PC-9 (cell line): ENCODE results near the gene PNCK. TPM values are rescaled to one million over a fixed set of nuclear protein-coding genes. Genes with fewer than 3 reads are reported as not detected.

Experiments used
- BruUV-seq: library from RNA; stranded (reverse); fragments of 400-500 nt; replicated peaks from 2 replicates; lab custom pipeline; 2021; lab: Mats Ljungman, UMichigan
- CTCF ChIA-PET: fragments of 300-600 bp; sonication (Branson Sonifier 250); formaldehyde crosslinking; loops from one replicate; lab custom pipeline; 2022; ENCODE audit warnings: antibody characterized with exemption; lab: Charles Lee
- POLR2A ChIA-PET: fragments of 300-600 bp; sonication (Branson Sonifier 250); formaldehyde crosslinking; loops from one replicate; lab custom pipeline; 2022; ENCODE audit warnings: antibody characterized with exemption; ENCODE audit not compliant: unreplicated experiment; lab: Charles Lee
- DNase-seq, 2 experiments: peaks; one replicate each; pipeline versions ENCODE4 v3.0.0 to v3.0.0-alpha.2; 2015 to 2022; ENCODE audit warnings: mixed read lengths in 1 of 2
- H2AFZ ChIP-seq: fragments of 200-600 bp; sonication (generic); 2 replicates; pipeline ENCODE4 v1.8.1; 2017; ENCODE audit warnings: antibody characterized with exemption
- H3F3A ChIP-seq: fragments of 200-600 bp; sonication (generic); 2 replicates; pipeline ENCODE4 v1.8.1; 2017; ENCODE audit warnings: antibody characterized with exemption, mild to moderate bottlenecking, low read depth; ENCODE audit not compliant: insufficient read depth
- H3K27ac ChIP-seq: fragments of 200-600 bp; sonication (generic); 2 replicates; pipeline ENCODE4 v1.6.1; 2016; ENCODE audit warnings: mixed run types
- H3K27me3 ChIP-seq: fragments of 200-600 bp; sonication (generic); 2 replicates; pipeline ENCODE4 v1.6.1; 2016; ENCODE audit warnings: low read depth, mixed run types; ENCODE audit not compliant: insufficient read depth
- H3K36me3 ChIP-seq: fragments of 200-600 bp; sonication (generic); 2 replicates; pipeline ENCODE4 v1.6.1; 2016; ENCODE audit warnings: low read depth, mixed run types
- H3K4me1 ChIP-seq: fragments of 200-600 bp; sonication (generic); replicated peaks from 2 replicates; pipeline ENCODE4 v1.6.1; 2016; ENCODE audit warnings: mixed run types; ENCODE audit not compliant: insufficient read depth
- H3K4me2 ChIP-seq: fragments of 200-600 bp; sonication (generic); 2 replicates; pipeline ENCODE4 v1.6.1; 2017; ENCODE audit warnings: mixed run types
- H3K4me3 ChIP-seq: fragments of 200-600 bp; sonication (generic); 2 replicates; pipeline ENCODE4 v1.6.1; 2016; ENCODE audit warnings: mixed run types
- H3K79me2 ChIP-seq: fragments of 200-600 bp; sonication (generic); 2 replicates; pipeline ENCODE4 v1.6.1; 2017; ENCODE audit warnings: low read depth, mixed run types
- H3K9me2 ChIP-seq: fragments of 200-600 bp; sonication (generic); 2 replicates; pipeline ENCODE4 v1.8.1; 2017; ENCODE audit warnings: mild to moderate bottlenecking; ENCODE audit not compliant: insufficient read depth
- H3K9me3 ChIP-seq: fragments of 200-600 bp; sonication (generic); 2 replicates; pipeline ENCODE4 v1.8.1; 2016; ENCODE audit warnings: low read depth; ENCODE audit not compliant: insufficient read depth
- H4K20me1 ChIP-seq: fragments of 200-600 bp; sonication (generic); 2 replicates; pipeline ENCODE4 v1.8.1; 2017; ENCODE audit not compliant: insufficient read depth
- EZH2 ChIP-seq: fragments of 200-600 bp; sonication (generic); IDR thresholded peaks from 2 replicates; pipeline ENCODE4 v1.8.0; 2017; ENCODE audit warnings: antibody characterized with exemption, low read depth
- intact Hi-C: fragments of 100-400 bp; cut with micrococcal nuclease; formaldehyde crosslinking; loops from one replicate; pipeline ENCODE4 v1.10.0; 2022; ENCODE audit not compliant: unreplicated experiment
- total RNA-seq: library from RNA; stranded (reverse); gene quantifications from 2 replicates; pipeline ENCODE4 v1.2.3, GENCODE V29; 2021
- TF ChIP-seq, protein P1 (sequence below): fragments of 200-600 bp; sonication (generic); conservative IDR thresholded peaks from 2 replicates; pipeline ENCODE4 v1.6.1; 2017; ENCODE audit warnings: mixed run types, antibody characterized with exemption, mild to moderate bottlenecking, moderate library complexity

The PNCK gene
- total RNA-seq, 1 experiment from 2014 or later = 1.0 TPM

DNA sequence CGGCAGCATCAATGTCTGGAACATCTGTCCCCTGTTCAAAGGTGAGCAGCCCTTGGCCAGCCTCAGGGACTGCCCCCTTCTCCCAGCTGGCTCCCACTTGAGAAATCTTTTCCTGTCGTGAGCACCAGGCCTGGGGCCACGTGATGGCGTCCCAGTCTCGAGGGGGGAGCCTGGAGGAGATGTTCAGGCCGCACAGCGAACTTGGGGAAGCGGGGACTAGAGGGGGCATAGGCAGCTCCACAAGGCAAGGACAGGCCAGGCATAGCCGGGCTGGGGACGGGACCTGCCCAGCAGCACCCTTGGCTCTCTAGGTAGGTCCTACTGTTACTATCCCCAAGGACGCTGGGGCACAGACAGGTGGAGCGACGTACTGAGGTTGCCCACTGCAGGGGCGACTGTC is 16.9 kb upstream of the PNCK start:
- Histone ChIP-seq H3F3A (no peaks in the 10 kb centered on the region), H3K27me3 (no peaks in the 10 kb centered on the region), H3K9me2 (no peaks in the 10 kb centered on the region), H3K9me3 (no peaks in the 10 kb centered on the region), H4K20me1 (no peaks in the 10 kb centered on the region), H3K79me2 (no peaks in the 10 kb centered on the region), H2AFZ (no peak overlapping the region), H3K36me3 (no peaks in the 10 kb centered on the region), H3K27ac (no peak overlapping the region), H3K4me2 (no peak overlapping the region), H3K4me3 (no peak overlapping the region), H3K4me1 (no peaks in the 10 kb centered on the region)
- intact Hi-C loops = no loop called here
- no peak for DNase-seq
- TF ChIP-seq, protein P1, sequence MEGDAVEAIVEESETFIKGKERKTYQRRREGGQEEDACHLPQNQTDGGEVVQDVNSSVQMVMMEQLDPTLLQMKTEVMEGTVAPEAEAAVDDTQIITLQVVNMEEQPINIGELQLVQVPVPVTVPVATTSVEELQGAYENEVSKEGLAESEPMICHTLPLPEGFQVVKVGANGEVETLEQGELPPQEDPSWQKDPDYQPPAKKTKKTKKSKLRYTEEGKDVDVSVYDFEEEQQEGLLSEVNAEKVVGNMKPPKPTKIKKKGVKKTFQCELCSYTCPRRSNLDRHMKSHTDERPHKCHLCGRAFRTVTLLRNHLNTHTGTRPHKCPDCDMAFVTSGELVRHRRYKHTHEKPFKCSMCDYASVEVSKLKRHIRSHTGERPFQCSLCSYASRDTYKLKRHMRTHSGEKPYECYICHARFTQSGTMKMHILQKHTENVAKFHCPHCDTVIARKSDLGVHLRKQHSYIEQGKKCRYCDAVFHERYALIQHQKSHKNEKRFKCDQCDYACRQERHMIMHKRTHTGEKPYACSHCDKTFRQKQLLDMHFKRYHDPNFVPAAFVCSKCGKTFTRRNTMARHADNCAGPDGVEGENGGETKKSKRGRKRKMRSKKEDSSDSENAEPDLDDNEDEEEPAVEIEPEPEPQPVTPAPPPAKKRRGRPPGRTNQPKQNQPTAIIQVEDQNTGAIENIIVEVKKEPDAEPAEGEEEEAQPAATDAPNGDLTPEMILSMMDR = no peak
- no peak for TF ChIP-seq EZH2
- no TSS peak for BruUV-seq
- ChIA-PET CTCF (no interaction called here), POLR2A (no interaction called here)

DNA sequence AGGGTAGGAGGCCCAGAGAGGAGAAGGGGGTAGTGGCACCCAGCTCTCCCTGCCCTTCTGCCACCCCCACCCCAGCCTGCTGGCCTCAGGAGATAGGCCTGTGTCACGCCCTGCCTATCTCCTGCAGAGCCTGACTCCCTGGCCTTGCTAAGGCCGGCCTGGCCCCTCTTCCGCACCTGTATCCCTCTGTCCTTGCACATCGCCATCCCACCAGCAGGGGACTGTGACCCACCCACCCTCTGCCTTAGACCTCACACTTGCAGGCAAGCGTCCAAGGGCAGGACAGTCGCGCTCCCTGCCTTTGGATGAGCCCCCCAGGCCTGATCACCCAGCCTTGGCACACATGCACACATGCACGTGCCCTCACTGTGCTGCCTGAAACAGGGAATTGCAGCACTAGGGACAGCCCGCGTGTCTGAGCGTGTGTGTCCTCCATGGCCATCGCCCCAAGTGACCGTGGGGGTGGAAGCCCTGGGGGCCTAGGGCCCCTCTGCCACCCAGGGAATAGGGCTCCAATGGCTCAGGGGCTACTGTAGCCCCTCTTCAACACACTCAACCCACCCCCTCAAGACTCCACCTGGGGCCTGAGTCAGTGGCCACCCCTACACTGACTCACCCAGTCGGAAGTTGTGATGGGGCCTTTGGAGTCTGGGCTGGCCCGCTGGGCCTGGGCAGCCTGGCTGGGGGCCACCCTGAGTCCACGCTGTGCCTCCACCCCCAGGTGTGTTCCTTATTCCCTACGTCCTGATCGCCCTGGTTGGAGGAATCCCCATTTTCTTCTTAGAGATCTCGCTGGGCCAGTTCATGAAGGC is 16.2 kb upstream of the PNCK start:
- POLR2A ChIA-PET = no interaction called here
- TF ChIP-seq, protein P1 = no peak
- no peak for TF ChIP-seq EZH2
- no peaks in the 10 kb centered on the region for H3K9me2 ChIP-seq
- no peaks in the 10 kb centered on the region for H3K4me1 ChIP-seq
- no peak overlapping the region for H3K27ac ChIP-seq
- no peaks in the 10 kb centered on the region for H3K79me2 ChIP-seq
- no peaks in the 10 kb centered on the region for H4K20me1 ChIP-seq
- BruUV-seq = TSS peak; percentile 50
- intact Hi-C loops = no loop called here
- no peak overlapping the region for H2AFZ ChIP-seq
- no peaks in the 10 kb centered on the region for H3K9me3 ChIP-seq
- DNase-seq = peak in 1 of 2 experiments; percentile 18
- CTCF ChIA-PET = no interaction called here
- H3K27me3 ChIP-seq = no peaks in the 10 kb centered on the region
- no peaks in the 10 kb centered on the region for H3F3A ChIP-seq
- H3K36me3 ChIP-seq = no peaks in the 10 kb centered on the region
- H3K4me3 ChIP-seq = no peak overlapping the region; the same call in 1 of the 2 replicates
- H3K4me2 ChIP-seq = peak overlapping the region; percentile 38; the same call in 1 of the 2 replicates

DNA sequence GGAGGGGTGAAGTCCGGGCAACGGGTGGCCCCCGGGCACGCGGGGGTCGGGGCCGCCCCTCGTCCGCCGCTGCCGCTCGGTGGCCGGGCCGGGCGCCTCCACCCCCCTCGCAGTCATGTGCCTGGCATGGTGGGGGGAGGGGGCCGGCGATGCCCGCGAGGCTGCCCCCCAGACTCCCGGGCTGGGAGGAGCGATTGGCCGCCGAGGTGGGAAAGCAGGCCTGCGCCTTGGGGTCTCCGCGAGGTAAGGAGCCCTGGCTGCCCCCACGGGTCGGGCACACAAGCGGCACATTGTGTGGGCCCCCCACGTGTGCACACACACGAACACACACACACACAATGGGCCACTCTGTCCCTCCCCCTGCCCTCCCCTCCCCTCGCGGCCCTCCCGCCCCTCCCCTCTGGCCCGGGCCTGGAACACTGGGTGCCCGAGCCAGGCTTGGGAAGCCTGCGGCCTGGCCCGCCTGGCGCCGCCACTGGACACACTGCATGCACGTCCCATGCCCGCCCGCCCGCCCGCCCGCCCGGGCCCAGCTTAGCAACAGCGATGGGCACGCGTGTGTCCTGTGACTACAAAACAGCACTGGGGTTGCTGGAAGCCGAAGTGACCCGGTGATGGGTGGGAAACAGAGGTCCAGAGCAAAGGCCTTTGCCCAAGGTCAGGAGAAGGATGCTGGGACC is 15.4 kb upstream of the PNCK start:
- H3K27ac ChIP-seq = no peak overlapping the region
- ChIA-PET CTCF (no interaction called here), POLR2A (no interaction called here)
- no peaks in the 10 kb centered on the region for H4K20me1 ChIP-seq
- no peaks in the 10 kb centered on the region for H3F3A ChIP-seq
- H3K9me3 ChIP-seq = no peaks in the 10 kb centered on the region
- no peak overlapping the region; the same call in 1 of the 2 replicates for H3K4me3 ChIP-seq
- no peaks in the 10 kb centered on the region for H3K4me1 ChIP-seq
- no peak for TF ChIP-seq EZH2
- TF ChIP-seq, protein P1 = no peak
- peak in 1 of 2 experiments; percentile 27 for DNase-seq
- H3K4me2 ChIP-seq = peak overlapping the region; percentile 38; the same call in 1 of the 2 replicates
- no peaks in the 10 kb centered on the region for H3K79me2 ChIP-seq
- H3K36me3 ChIP-seq = no peaks in the 10 kb centered on the region
- H3K9me2 ChIP-seq = no peaks in the 10 kb centered on the region
- intact Hi-C loops = no loop called here
- no peak overlapping the region for H2AFZ ChIP-seq
- BruUV-seq = no TSS peak
- no peaks in the 10 kb centered on the region for H3K27me3 ChIP-seq
